GM10847 (cell line): ENCODE measurements around the gene APBB1IP.

Experiments used
- POLR2A ChIP-seq: IDR thresholded peaks from 2 replicates; pipeline ENCODE4 v1.6.1; 2011; ENCODE audit not compliant: insufficient read length; ENCODE audit errors: extremely low read depth

The APBB1IP gene

GRCh38 chr10:26555719-26556368 is 117.7 kb downstream of the APBB1IP start:
- TF ChIP-seq POLR2A, result no peak

- TF ChIP-seq POLR2A, result no peak
Observed at GRCh38 chr10:26556748-26557640, 118.9 kb downstream of the APBB1IP start.

- no peak for TF ChIP-seq POLR2A
Observed at GRCh38 chr10:26557641-26558014, 119.5 kb downstream of the APBB1IP start.

- no peak for TF ChIP-seq POLR2A
Observed at GRCh38 chr10:26566525-26567350, 128.6 kb downstream of the APBB1IP start.

- TF ChIP-seq POLR2A, result no peak
Observed at GRCh38 chr10:26567351-26567721, 129.2 kb downstream of the APBB1IP start.

GRCh38 chr10:26571655-26572054 is 133.5 kb downstream of the APBB1IP start:
- TF ChIP-seq POLR2A, result no peak

GRCh38 chr10:26573674-26574073 is 135.5 kb downstream of the APBB1IP start:
- TF ChIP-seq POLR2A, result no peak

- no peak for TF ChIP-seq POLR2A
Observed at GRCh38 chr10:26574783-26575182, 136.6 kb downstream of the APBB1IP start.

- TF ChIP-seq POLR2A, result no peak
Observed at GRCh38 chr10:26579256-26580063, 141.3 kb downstream of the APBB1IP start.

GRCh38 chr10:26586211-26586610 is 148.1 kb downstream of the APBB1IP start:
- no peak for TF ChIP-seq POLR2A

- TF ChIP-seq POLR2A, result no peak
Observed at GRCh38 chr10:26588611-26589010, 150.5 kb downstream of the APBB1IP start.

- no peak for TF ChIP-seq POLR2A
Observed at GRCh38 chr10:26593896-26594295, 155.8 kb downstream of the APBB1IP start.

- no peak for TF ChIP-seq POLR2A
Observed at GRCh38 chr10:26612151-26612915, 174.2 kb downstream of the APBB1IP start.
